HEK293 (cell line): ENCODE data around the gene GSTM4.
A peak's percentile ranks its signal among the peaks of the same experiment; 100 is the strongest.
"Not testable (repeated sequence)": the region's sequence is repeated elsewhere in the genome, so short reads cannot be mapped to it uniquely, and the experiment has no call there.

Source experiments
- CTCF ChIA-PET: fragments of 350-600 bp; formaldehyde crosslinking; extraction: SDS; loops from one replicate; lab custom pipeline; 2021; ENCODE audit warnings: antibody characterized with exemption; lab: Yijun Ruan, JAX
- POLR2A ChIA-PET: fragments of 300-600 bp; formaldehyde crosslinking; extraction: SDS; loops from one replicate; lab custom pipeline; 2020; ENCODE audit warnings: antibody characterized with exemption, inconsistent platforms; lab: Yijun Ruan, JAX
- H3K27ac ChIP-seq: fragments of 200-500 bp; sonication (Bioruptor generic); 2 replicates; pipeline ENCODE4 v1.5.1; 2014; ENCODE audit warnings: low read depth, low read length, control low read depth, inconsistent platforms; ENCODE audit errors: extremely low read depth
- H3K36me3 ChIP-seq, 2 experiments: fragments of 200-500 bp in 1 of 2; sonication (Bioruptor generic) in 1 of 2; 1 replicate in 1 of 2; 2 replicates in 1 of 2; pipeline ENCODE4 v1.5.1; 2014 to 2017; ENCODE audit warnings: inconsistent platforms in 2 of 2, low read length in 2 of 2; ENCODE audit not compliant: control insufficient read depth in 2 of 2, insufficient read depth in 1 of 2
- H3K4me1 ChIP-seq: fragments of 200-500 bp; sonication (Bioruptor generic); 2 replicates; pipeline ENCODE4 v1.5.1; 2014; ENCODE audit warnings: mild to moderate bottlenecking, low read length, inconsistent platforms; ENCODE audit not compliant: control insufficient read depth, insufficient read depth
- H3K4me3 ChIP-seq: 2 replicates; pipeline ENCODE4 v1.5.1; 2011; ENCODE audit warnings: low read depth, mild to moderate bottlenecking, control low read depth, low read length, moderate library complexity
- H3K9me3 ChIP-seq: fragments of 200-500 bp; sonication (Bioruptor generic); 2 replicates; pipeline ENCODE4 v1.5.1; 2014; ENCODE audit warnings: low read depth, low read length, inconsistent platforms; ENCODE audit not compliant: control insufficient read depth, insufficient read depth
- AEBP2 ChIP-seq: fragments of 450-650 bp; formaldehyde crosslinking; IDR thresholded peaks from 2 replicates; pipeline ENCODE4 v1.5.1; 2016; ENCODE audit warnings: missing biosample characterization, missing genetic modification characterization, borderline replicate concordance
- BCL6B ChIP-seq: fragments of 450-650 bp; formaldehyde crosslinking; IDR thresholded peaks from 2 replicates; pipeline ENCODE4 v1.5.1; 2017; ENCODE audit warnings: missing biosample characterization, missing genetic modification characterization
- CTCF ChIP-seq: fragments of 450-650 bp; formaldehyde crosslinking; IDR thresholded peaks from 2 replicates; pipeline ENCODE4 v1.5.1; 2016; ENCODE audit warnings: missing biosample characterization, missing genetic modification characterization
- GFI1B ChIP-seq: fragments of 450-650 bp; formaldehyde crosslinking; IDR thresholded peaks from 2 replicates; pipeline ENCODE4 v1.5.1; 2016; ENCODE audit warnings: missing biosample characterization, missing genetic modification characterization
- GLI4 ChIP-seq: fragments of 450-650 bp; formaldehyde crosslinking; IDR thresholded peaks from 2 replicates; pipeline ENCODE4 v1.5.1; 2016; ENCODE audit warnings: missing biosample characterization, missing genetic modification characterization
- TCF7L2 ChIP-seq: IDR thresholded peaks from 2 replicates; pipeline ENCODE4 v1.6.1; 2011; ENCODE audit warnings: low read depth, mild to moderate bottlenecking, inconsistent platforms, low read length, moderate library complexity, borderline replicate concordance
- ZBTB17 ChIP-seq: fragments of 450-650 bp; formaldehyde crosslinking; IDR thresholded peaks from 2 replicates; pipeline ENCODE4 v1.5.1; 2016; ENCODE audit warnings: missing biosample characterization, missing genetic modification characterization
- ZBTB21 ChIP-seq: fragments of 450-650 bp; formaldehyde crosslinking; IDR thresholded peaks from 2 replicates; pipeline ENCODE4 v1.5.1; 2017; ENCODE audit warnings: missing biosample characterization, missing genetic modification characterization
- ZBTB44 ChIP-seq: fragments of 450-650 bp; IDR thresholded peaks from 2 replicates; pipeline ENCODE4 v1.5.1; 2018; ENCODE audit warnings: missing biosample characterization, mild to moderate bottlenecking, missing genetic modification characterization
- ZNF169 ChIP-seq: fragments of 450-650 bp; formaldehyde crosslinking; IDR thresholded peaks from 2 replicates; pipeline ENCODE4 v1.5.1; 2016; ENCODE audit warnings: missing biosample characterization, missing genetic modification characterization
- ZNF394 ChIP-seq: fragments of 450-650 bp; formaldehyde crosslinking; IDR thresholded peaks from 2 replicates; pipeline ENCODE4 v1.5.1; 2016; ENCODE audit warnings: missing biosample characterization, missing genetic modification characterization, mild to moderate bottlenecking, moderate library complexity, borderline replicate concordance
- ZNF473 ChIP-seq: fragments of 450-650 bp; formaldehyde crosslinking; IDR thresholded peaks from 2 replicates; pipeline ENCODE4 v1.5.1; 2017; ENCODE audit warnings: missing biosample characterization, missing genetic modification characterization
- ZNF48 ChIP-seq: fragments of 450-650 bp; formaldehyde crosslinking; IDR thresholded peaks from 2 replicates; pipeline ENCODE4 v1.5.1; 2016; ENCODE audit warnings: missing biosample characterization, missing genetic modification characterization
- ZNF529 ChIP-seq: fragments of 450-650 bp; formaldehyde crosslinking; IDR thresholded peaks from 2 replicates; pipeline ENCODE4 v1.5.1; 2017; ENCODE audit warnings: missing genetic modification characterization, missing biosample characterization; ENCODE audit not compliant: insufficient replicate concordance
- ZNF530 ChIP-seq: fragments of 450-650 bp; formaldehyde crosslinking; IDR thresholded peaks from 2 replicates; pipeline ENCODE4 v1.5.1; 2016; ENCODE audit warnings: low read depth, missing biosample characterization, missing genetic modification characterization
- ZNF624 ChIP-seq: fragments of 450-650 bp; formaldehyde crosslinking; IDR thresholded peaks from 2 replicates; pipeline ENCODE4 v1.5.1; 2017; ENCODE audit warnings: missing biosample characterization, missing genetic modification characterization
- ZNF701 ChIP-seq: fragments of 450-650 bp; formaldehyde crosslinking; IDR thresholded peaks from 2 replicates; pipeline ENCODE4 v1.5.1; 2016; ENCODE audit warnings: missing biosample characterization, missing genetic modification characterization
- ZNF785 ChIP-seq: fragments of 450-650 bp; formaldehyde crosslinking; IDR thresholded peaks from 2 replicates; pipeline ENCODE4 v1.5.1; 2016; ENCODE audit warnings: missing biosample characterization, missing genetic modification characterization
- TF ChIP-seq, protein P1 (sequence below): sonication (generic); formaldehyde crosslinking; IDR thresholded peaks from 2 replicates; pipeline ENCODE4 v1.8.1; 2022; ENCODE audit warnings: mild to moderate bottlenecking, moderate library complexity, missing genetic modification reagents

GSTM4 gene

DNA sequence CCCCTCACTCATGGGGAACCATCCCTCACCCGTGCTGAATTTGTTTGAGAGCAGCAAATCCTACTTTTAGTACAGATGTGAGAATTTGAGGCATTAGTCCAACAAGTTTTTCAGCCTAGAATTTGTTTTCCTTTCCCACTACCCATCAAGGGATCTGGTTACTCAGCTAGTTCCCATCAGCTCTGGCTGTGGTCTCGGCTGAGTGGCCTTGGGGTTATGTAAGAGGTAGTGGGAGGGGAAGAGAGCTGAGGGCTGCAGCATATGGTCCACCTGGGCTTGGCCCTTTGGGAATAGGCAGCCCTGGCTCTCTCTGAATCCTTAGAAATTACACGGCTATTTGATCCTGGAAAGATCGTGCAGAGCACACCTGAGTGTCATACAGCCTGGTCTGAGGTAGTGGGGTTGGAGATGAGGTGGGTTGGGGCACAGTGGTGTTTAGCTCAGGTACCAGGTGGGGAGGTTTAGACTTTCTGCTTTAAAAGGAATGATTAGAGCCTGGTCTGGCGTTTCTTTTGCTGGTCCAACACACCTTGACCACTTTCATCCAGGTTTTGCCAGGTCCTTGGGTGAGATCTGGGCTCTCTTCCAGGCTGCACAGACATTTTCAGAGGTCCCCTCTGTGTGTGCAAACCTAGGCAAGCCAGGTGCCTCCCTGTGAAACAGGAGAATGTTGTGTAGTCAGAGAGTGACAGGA lies 4.2 kb downstream of the GSTM4 start:
- Histone ChIP-seq H3K4me3 (no peak overlapping the region), H3K27ac (no peak overlapping the region)
- ChIA-PET POLR2A (interaction anchor here (0.9 kb wide), 1 partner anchor 112 kb away, joined by 3 read pairs; the partner anchor contains the start of gene GNAI3), CTCF (interaction anchor here (0.6 to 5.8 kb wide), 6 partner anchors 9 to 324 kb away, joined by 3 to 27 read pairs (median 4); partner anchors contain the start of gene AHCYL1)
- TF ChIP-seq BCL6B (tag by site-specific recombination) = peak; percentile 79; the same call in 1 of the 2 replicates
- TF ChIP-seq ZBTB17 (tag by site-specific recombination) = peak; percentile 45; the same call in 1 of the 2 replicates
- TF ChIP-seq ZBTB21 (tag by site-specific recombination) = no peak
- no peak for TF ChIP-seq GFI1B
- TF ChIP-seq, all 188 proteins: peak for 2
- Histone ChIP-seq H3K9me3 (no peaks in the 10 kb centered on the region), H3K36me3 (no peaks in the 10 kb centered on the region), H3K4me1 (no peaks in the 10 kb centered on the region)

- H3K36me3 ChIP-seq, H3K4me1 ChIP-seq, H3K27ac ChIP-seq, H3K4me3 ChIP-seq, H3K9me3 ChIP-seq, POLR2A ChIA-PET: not testable (repeated sequence)
- CTCF ChIA-PET = interaction anchor here (0.6 to 5.8 kb wide), 5 partner anchors 10 to 324 kb away, joined by 3 to 27 read pairs (median 5); partner anchors contain the start of gene AHCYL1
These were observed 4.8 kb downstream of the GSTM4 start for GRCh38 chr1:109660691-109661026.

GRCh38 chr1:109661391-109661790 lies 5.5 kb downstream of the GSTM4 start:
- TF ChIP-seq ZNF529 (tag by site-specific recombination) = no peak
- TF ChIP-seq GLI4 (tag by site-specific recombination) = no peak
- TF ChIP-seq ZNF701 = no peak
- no peak for TF ChIP-seq CTCF (tag by site-specific recombination)
- TF ChIP-seq ZNF530 (tag by site-specific recombination) = no peak
- TF ChIP-seq TCF7L2 = no peak
- TF ChIP-seq ZNF48 (tag by site-specific recombination) = no peak
- no peak for TF ChIP-seq ZNF394 (tag by site-specific recombination)
- TF ChIP-seq AEBP2 (tag by site-specific recombination) = no peak
- no peak for TF ChIP-seq ZNF169 (tag by site-specific recombination)
- TF ChIP-seq, protein P1, sequence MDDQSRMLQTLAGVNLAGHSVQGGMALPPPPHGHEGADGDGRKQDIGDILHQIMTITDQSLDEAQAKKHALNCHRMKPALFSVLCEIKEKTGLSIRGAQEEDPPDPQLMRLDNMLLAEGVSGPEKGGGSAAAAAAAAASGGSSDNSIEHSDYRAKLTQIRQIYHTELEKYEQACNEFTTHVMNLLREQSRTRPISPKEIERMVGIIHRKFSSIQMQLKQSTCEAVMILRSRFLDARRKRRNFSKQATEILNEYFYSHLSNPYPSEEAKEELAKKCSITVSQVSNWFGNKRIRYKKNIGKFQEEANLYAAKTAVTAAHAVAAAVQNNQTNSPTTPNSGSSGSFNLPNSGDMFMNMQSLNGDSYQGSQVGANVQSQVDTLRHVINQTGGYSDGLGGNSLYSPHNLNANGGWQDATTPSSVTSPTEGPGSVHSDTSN = no peak
- no peak for TF ChIP-seq ZNF785 (tag by site-specific recombination)
- no peak for TF ChIP-seq ZNF473 (tag by site-specific recombination)
- no peak for TF ChIP-seq ZNF624
- no peak for TF ChIP-seq ZBTB44 (tag by site-specific recombination)
- TF ChIP-seq, all 188 proteins: peak for 0
- H3K27ac ChIP-seq = no peak overlapping the region

More at GRCh38 chr1:109661391-109661790, 5.5 kb downstream of the GSTM4 start:
- Histone ChIP-seq H3K9me3 (no peaks in the 10 kb centered on the region), H3K36me3 (no peaks in the 10 kb centered on the region), H3K4me3 (no peak overlapping the region), H3K4me1 (no peaks in the 10 kb centered on the region)
- ChIA-PET CTCF (interaction anchor here (0.7 to 5.8 kb wide), 4 partner anchors 17 to 323 kb away, joined by 3 to 27 read pairs (median 3); partner anchors contain the start of gene AHCYL1), POLR2A (no interaction called here)
